Stimulated activated memory B cell treated with anti-CD40 and anti-IgM and Interleukin-4, amounts not matched to agents 10 μg/mL and 1 μg/mL and 100 μg/mL, for 72 hours (primary cell): ENCODE results near the gene CD19.

Experiments used
- ATAC-seq: fragments of 150-1000 bp; cut with Tn5 transposase; 2 replicates; pipeline ENCODE4 v1.10.0; 2021
- H3K27ac Mint-ChIP-seq: one replicate; pipeline ENCODE4 v1.8.0; 2022; ENCODE audit warnings: mild to moderate bottlenecking, mixed read lengths
- H3K27me3 Mint-ChIP-seq: one replicate; pipeline ENCODE4 v1.8.0; 2022; ENCODE audit warnings: mixed read lengths
- H3K36me3 Mint-ChIP-seq: one replicate; pipeline ENCODE4 v1.8.0; 2022; ENCODE audit warnings: mixed read lengths
- H3K4me1 Mint-ChIP-seq: one replicate; pipeline ENCODE4 v1.8.0; 2022; ENCODE audit warnings: mixed read lengths
- H3K4me3 Mint-ChIP-seq: one replicate; pipeline ENCODE4 v1.8.0; 2022; ENCODE audit warnings: mild to moderate bottlenecking, moderate library complexity, mixed read lengths
- H3K9me3 Mint-ChIP-seq: one replicate; pipeline ENCODE4 v1.8.0; 2022; ENCODE audit warnings: mixed read lengths

CD19 gene

GRCh38 chr16:28902909-28903308, 28.9 kb upstream of the CD19 start:
- H3K27me3 Mint-ChIP-seq = no peaks in the 10 kb centered on the region
- H3K36me3 Mint-ChIP-seq = peaks cover 13% of the 10 kb centered on the region
- no peak overlapping the region for H3K4me3 Mint-ChIP-seq
- H3K4me1 Mint-ChIP-seq = peaks cover 25% of the 10 kb centered on the region
- H3K27ac Mint-ChIP-seq = peak overlapping the region; percentile 55
- H3K9me3 Mint-ChIP-seq = no peaks in the 10 kb centered on the region
- ATAC-seq = peak; percentile 52

DNA sequence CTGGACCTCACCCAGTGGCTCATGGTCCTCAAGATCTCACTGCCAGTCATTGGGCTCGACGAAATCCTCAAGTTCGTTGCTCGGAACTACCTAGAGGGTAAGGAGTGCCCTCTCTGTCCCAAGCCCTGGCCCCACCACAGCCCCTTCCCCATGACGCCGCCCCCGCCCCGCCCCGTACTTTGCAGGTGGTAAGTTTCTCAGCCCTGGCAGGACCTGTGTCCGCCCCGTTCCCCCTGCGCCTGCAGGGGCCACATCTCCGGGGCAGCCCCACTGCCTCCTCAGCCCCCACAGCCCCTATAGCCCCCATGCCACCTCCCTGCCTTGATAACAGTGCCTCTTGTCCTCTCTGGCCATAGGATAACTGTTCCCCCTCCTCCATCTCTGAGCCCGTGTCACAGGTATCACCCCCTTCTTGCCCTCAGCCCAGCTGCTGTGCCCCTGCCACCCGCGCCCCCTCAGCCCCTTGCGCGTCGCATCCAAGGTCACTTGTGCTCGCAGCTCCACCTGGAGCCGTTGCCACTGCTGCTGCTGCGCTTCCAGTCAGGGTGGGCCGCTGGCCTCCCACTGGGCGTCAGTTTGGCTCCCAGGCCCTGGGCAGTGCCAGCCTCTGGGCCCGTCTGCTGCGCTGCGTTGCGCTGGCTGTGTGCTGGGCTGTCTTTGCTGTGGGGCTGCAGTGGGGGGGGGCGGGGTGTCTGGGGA, 28.3 kb upstream of the CD19 start:
- ATAC-seq = no peak
- H3K27ac Mint-ChIP-seq = peak overlapping the region; percentile 55
- peaks cover 25% of the 10 kb centered on the region for H3K4me1 Mint-ChIP-seq
- no peaks in the 10 kb centered on the region for H3K27me3 Mint-ChIP-seq
- peaks cover 13% of the 10 kb centered on the region for H3K36me3 Mint-ChIP-seq
- H3K4me3 Mint-ChIP-seq = no peak overlapping the region
- H3K9me3 Mint-ChIP-seq = no peaks in the 10 kb centered on the region

DNA sequence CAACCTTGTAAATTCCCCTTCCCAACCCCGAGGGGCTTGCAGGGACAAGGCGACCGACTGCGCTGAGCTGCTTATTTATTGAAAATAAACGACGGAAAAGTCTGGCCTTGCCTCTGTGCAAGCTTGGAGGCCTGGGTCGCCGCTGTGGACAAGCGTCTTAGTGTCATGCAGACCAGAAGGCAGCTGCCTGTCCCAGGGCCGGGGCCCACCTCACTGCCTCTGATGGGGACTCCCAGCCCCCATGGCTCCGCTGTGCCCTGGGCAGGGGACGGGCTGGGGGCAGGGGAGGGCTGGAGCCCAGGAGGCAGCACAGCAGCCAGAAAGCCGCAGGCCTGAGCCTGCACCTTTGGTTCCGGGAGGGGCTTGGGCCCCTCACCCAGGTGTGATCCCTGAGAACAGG, 27.4 kb upstream of the CD19 start:
- Mint-ChIP-seq H3K36me3 (peaks cover 13% of the 10 kb centered on the region), H3K4me3 (no peak overlapping the region), H3K4me1 (peaks cover 25% of the 10 kb centered on the region), H3K27me3 (no peaks in the 10 kb centered on the region), H3K9me3 (no peaks in the 10 kb centered on the region), H3K27ac (no peak overlapping the region)
- no peak for ATAC-seq

DNA sequence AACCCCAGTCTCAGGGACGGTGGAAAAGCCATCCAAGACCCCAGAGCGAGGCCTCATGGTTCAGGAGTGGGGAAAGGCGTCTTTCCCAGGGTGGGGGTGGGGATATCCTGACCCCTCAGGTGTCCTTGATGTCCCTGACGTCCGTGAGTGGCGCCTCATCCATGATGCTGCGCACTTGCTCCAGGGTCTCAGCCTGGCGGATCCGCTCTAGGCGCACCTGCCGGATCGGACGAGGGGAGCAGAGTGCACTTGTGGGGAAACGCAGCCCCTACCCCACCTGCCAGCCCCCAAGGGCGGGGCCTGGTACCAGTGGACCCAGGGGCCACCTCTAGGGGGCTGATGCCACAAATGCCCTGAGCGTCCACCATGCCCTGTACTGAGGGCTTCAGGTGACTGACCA, 26.9 kb upstream of the CD19 start:
- H3K9me3 Mint-ChIP-seq = no peaks in the 10 kb centered on the region
- H3K27ac Mint-ChIP-seq = no peak overlapping the region
- no peak overlapping the region for H3K4me3 Mint-ChIP-seq
- H3K4me1 Mint-ChIP-seq = peaks cover 25% of the 10 kb centered on the region
- no peak for ATAC-seq
- H3K27me3 Mint-ChIP-seq = no peaks in the 10 kb centered on the region
- H3K36me3 Mint-ChIP-seq = peaks cover 13% of the 10 kb centered on the region

DNA sequence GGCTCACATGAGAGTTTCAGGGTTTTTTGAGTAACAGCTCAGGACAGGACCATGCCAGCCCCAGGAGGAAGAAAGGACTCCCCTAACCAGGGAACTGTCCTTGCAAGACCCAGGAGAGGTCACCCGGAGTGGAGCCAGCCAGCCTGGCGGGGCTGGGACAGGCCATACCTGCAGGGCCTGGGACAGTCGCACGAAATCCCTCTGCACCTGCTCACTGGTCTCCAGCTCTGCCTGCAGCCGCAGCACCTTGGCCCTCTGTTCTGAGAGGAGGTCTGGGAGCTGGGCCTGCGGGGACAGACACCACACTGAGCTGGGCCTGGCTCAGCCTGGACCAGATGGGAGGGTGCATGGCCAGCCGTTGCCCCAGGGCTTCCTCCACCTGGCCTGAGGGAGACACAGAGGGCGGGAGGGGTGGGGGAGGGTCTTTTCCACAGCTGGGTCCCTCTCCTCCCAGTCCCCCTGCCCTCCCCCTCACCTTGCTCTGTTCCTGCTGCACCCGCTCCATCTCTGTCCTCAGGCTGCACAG, 26.5 kb upstream of the CD19 start:
- ATAC-seq = no peak
- Mint-ChIP-seq H3K27me3 (no peaks in the 10 kb centered on the region), H3K9me3 (no peaks in the 10 kb centered on the region), H3K4me1 (peaks cover 29% of the 10 kb centered on the region), H3K36me3 (peaks cover 17% of the 10 kb centered on the region), H3K27ac (no peak overlapping the region), H3K4me3 (no peak overlapping the region)

DNA sequence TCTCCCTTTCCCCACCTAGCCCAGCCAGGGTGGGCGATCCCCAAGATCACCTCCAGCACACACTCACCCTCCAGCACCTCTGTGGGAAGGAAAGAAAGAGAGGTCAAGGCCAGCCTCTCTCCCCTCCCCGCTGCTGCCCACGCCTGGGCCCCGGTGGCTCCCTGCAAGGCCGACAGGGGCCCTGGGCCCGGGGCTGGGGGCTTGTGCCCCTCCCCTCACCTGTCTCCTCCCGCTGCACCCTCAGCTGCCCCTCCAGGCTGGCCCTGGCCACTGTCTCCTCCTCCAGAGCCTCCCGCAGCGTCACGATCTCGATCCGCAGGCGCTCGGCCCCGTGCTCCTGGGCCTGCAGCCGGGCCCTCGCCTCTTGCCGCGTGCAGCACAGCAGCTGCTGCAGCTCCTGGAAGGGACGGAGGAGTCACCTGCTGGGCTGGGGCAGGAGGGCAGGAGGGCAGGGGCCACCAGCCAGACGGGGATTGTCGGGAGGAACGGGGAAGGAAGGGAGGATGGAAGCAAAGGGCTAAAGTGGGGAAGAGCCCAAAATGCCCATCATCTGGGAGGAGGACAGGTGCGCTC, 25.9 kb upstream of the CD19 start:
- Mint-ChIP-seq H3K4me1 (peaks cover 35% of the 10 kb centered on the region), H3K27ac (no peak overlapping the region), H3K4me3 (no peak overlapping the region), H3K36me3 (peaks cover 20% of the 10 kb centered on the region), H3K9me3 (no peaks in the 10 kb centered on the region), H3K27me3 (no peaks in the 10 kb centered on the region)
- ATAC-seq = no peak

DNA sequence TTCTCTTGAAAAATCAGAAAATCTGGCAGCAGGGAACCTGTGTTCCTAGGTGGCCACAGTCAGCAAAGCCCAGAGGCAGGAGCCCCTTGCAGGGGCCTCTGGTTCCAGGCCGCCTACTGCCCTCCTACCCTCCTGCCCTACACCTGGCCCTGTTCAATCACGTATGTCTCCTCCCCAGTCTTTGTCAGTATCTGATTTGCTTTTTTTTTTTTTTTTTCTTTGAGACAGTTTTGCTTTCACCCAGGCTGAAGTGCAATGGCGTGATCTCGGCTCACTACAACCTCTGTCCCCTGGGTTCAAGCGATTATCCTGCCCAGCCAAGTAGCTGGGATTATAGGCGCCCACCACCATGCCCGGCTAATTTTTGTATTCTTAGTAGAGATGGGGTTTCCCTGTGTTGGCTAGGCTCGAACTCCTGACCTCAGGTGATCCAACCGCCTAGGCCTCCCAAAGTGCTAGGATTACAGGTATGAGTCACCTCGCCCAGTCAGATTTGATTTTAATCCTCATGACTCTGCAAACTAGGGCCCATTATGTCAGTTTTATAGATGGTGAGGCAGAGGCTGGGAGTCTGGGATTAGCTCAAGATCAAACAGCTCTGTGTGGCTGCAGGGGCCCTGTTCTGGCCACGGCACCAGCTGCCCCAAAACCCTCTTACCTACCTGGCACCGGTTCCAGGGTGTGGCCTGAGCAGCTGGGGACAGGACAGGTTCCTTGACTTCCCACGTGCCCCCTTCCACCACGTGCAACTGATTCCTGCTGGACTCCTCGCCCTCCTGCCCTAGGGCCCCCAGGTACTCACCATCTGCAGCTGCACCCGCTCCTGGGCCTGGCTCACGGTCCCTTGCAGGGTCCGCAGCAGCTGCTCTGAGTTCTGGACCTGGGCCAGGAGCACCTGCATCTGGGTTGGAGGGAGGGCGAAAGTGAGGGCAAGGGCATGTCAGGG, 21.4 kb upstream of the CD19 start:
- H3K4me1 Mint-ChIP-seq = peaks cover 26% of the 10 kb centered on the region
- H3K27ac Mint-ChIP-seq = peak overlapping the region; percentile 79
- peak; percentile 82 for ATAC-seq
- no peaks in the 10 kb centered on the region for H3K9me3 Mint-ChIP-seq
- H3K27me3 Mint-ChIP-seq = no peaks in the 10 kb centered on the region
- peak overlapping the region; percentile 21 for H3K4me3 Mint-ChIP-seq
- H3K36me3 Mint-ChIP-seq = peaks cover 50% of the 10 kb centered on the region

GRCh38 chr16:28912558-28912957, 19.2 kb upstream of the CD19 start:
- Mint-ChIP-seq H3K27me3 (no peaks in the 10 kb centered on the region), H3K4me1 (peaks cover 35% of the 10 kb centered on the region), H3K36me3 (peaks cover 51% of the 10 kb centered on the region), H3K4me3 (no peak overlapping the region), H3K27ac (no peak overlapping the region), H3K9me3 (no peaks in the 10 kb centered on the region)
- no peak for ATAC-seq

DNA sequence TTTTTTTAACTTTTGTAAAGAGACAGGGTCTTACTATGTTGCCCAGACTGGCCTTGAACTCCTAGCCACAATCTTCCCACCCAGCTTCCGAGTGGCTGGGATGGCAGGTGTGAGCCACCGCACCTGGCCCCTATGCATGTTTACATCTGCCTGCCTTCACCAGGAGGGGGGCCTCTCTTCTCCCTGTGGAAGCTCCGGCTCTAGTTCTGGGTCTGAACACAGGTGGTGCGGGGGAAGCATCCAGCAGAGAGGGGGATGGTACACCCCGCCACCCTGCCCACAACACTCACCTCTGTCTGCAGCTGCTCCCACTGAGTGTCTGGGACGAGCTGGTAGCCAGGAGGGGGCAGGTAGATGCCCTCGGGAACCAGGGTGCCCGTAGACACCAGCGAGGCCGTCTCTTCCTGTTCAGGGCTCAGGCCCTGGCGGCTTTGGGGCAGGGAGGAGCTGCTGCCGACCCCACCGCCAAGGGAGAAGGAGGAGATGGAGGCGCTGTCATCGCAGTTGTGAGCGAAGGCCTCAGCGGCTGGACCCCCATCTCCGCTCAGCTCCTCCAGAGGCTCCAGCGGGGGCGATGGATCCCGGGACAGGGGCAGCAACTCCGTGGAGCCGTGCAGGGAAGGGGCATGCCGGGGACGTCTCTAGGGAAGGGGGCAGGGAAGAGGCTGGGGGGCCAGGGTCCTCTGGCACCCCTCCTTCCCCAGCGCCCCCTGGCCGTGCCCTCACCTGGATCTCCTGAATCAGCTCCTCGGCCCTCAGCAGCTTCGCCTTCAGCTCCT, 17.6 kb upstream of the CD19 start:
- H3K36me3 Mint-ChIP-seq = peaks cover 56% of the 10 kb centered on the region
- no peaks in the 10 kb centered on the region for H3K9me3 Mint-ChIP-seq
- H3K4me1 Mint-ChIP-seq = peaks cover 36% of the 10 kb centered on the region
- H3K27me3 Mint-ChIP-seq = no peaks in the 10 kb centered on the region
- H3K4me3 Mint-ChIP-seq = no peak overlapping the region
- H3K27ac Mint-ChIP-seq = peak overlapping the region; percentile 12
- ATAC-seq = no peak

- no peak for ATAC-seq
- H3K4me1 Mint-ChIP-seq = peaks cover 33% of the 10 kb centered on the region
- no peaks in the 10 kb centered on the region for H3K9me3 Mint-ChIP-seq
- H3K27me3 Mint-ChIP-seq = no peaks in the 10 kb centered on the region
- H3K36me3 Mint-ChIP-seq = peaks cover 62% of the 10 kb centered on the region
- peak overlapping the region; percentile 12 for H3K27ac Mint-ChIP-seq
- no peak overlapping the region for H3K4me3 Mint-ChIP-seq
Measured at GRCh38 chr16:28915181-28915580, 16.6 kb upstream of the CD19 start.

GRCh38 chr16:28917095-28917494, 14.7 kb upstream of the CD19 start:
- H3K9me3 Mint-ChIP-seq = no peaks in the 10 kb centered on the region
- peaks cover 57% of the 10 kb centered on the region for H3K36me3 Mint-ChIP-seq
- no peaks in the 10 kb centered on the region for H3K27me3 Mint-ChIP-seq
- H3K4me3 Mint-ChIP-seq = peak overlapping the region; percentile 53
- H3K4me1 Mint-ChIP-seq = peaks cover 28% of the 10 kb centered on the region
- no peak for ATAC-seq
- H3K27ac Mint-ChIP-seq = peak overlapping the region; percentile 80

GRCh38 chr16:28918698-28919097, 13.1 kb upstream of the CD19 start:
- no peak for ATAC-seq
- no peaks in the 10 kb centered on the region for H3K9me3 Mint-ChIP-seq
- peaks cover 43% of the 10 kb centered on the region for H3K36me3 Mint-ChIP-seq
- H3K4me3 Mint-ChIP-seq = no peak overlapping the region
- H3K27me3 Mint-ChIP-seq = no peaks in the 10 kb centered on the region
- peaks cover 35% of the 10 kb centered on the region for H3K4me1 Mint-ChIP-seq
- H3K27ac Mint-ChIP-seq = no peak overlapping the region

- Mint-ChIP-seq H3K4me1 (peaks cover 36% of the 10 kb centered on the region), H3K9me3 (no peaks in the 10 kb centered on the region), H3K36me3 (peaks cover 20% of the 10 kb centered on the region), H3K4me3 (peak overlapping the region; percentile 93), H3K27me3 (no peaks in the 10 kb centered on the region), H3K27ac (peak overlapping the region; percentile 94)
- ATAC-seq = no peak
Measured at GRCh38 chr16:28923231-28923587, 8.6 kb upstream of the CD19 start.

- peaks cover 36% of the 10 kb centered on the region for H3K4me1 Mint-ChIP-seq
- no peaks in the 10 kb centered on the region for H3K9me3 Mint-ChIP-seq
- H3K27me3 Mint-ChIP-seq = no peaks in the 10 kb centered on the region
- peak overlapping the region; percentile 94 for H3K27ac Mint-ChIP-seq
- H3K36me3 Mint-ChIP-seq = peaks cover 19% of the 10 kb centered on the region
- peak; percentile 85 for ATAC-seq
- H3K4me3 Mint-ChIP-seq = peak overlapping the region; percentile 93
Measured at GRCh38 chr16:28923652-28924398, 7.9 kb upstream of the CD19 start.
